ENCODE results near the gene LYSMD4.

- no peak for TF ChIP-seq CTCF (IDR thresholded peaks at IDR 0.05; ENCODE audit: low read length)
- TF ChIP-seq EZH2 (IDR thresholded peaks at IDR 0.05; ENCODE audit: borderline replicate concordance, low read length) = no peak
Measured at GRCh38 chr15:99727330-99727729, 5.9 kb downstream of the LYSMD4 start.

All from OCI-LY1 (cell line).